ENCODE measurements around the gene EPHA2.

The EPHA2 gene

GRCh38 chr1:16149702-16150488 lies 6.0 kb downstream of the EPHA2 start:
- no peak for DNase-seq (ENCODE audit: low read depth)

- DNase-seq (ENCODE audit: low read depth) = no peak
Observed at GRCh38 chr1:16149146-16149545, 6.7 kb downstream of the EPHA2 start.

- no peak for DNase-seq (ENCODE audit: low read depth)
Observed at GRCh38 chr1:16148329-16149092, 7.4 kb downstream of the EPHA2 start.

GRCh38 chr1:16147156-16147926 lies 8.5 kb downstream of the EPHA2 start:
- DNase-seq (ENCODE audit: low read depth) = no peak

GRCh38 chr1:16146279-16147155 lies 9.4 kb downstream of the EPHA2 start:
- no peak for DNase-seq (ENCODE audit: low read depth)

GRCh38 chr1:16145662-16146278 lies 10.1 kb downstream of the EPHA2 start:
- no peak for DNase-seq (ENCODE audit: low read depth)

GRCh38 chr1:16145030-16145661 lies 10.7 kb downstream of the EPHA2 start:
- no peak for DNase-seq (ENCODE audit: low read depth)

GRCh38 chr1:16144325-16145029 lies 11.4 kb downstream of the EPHA2 start:
- no peak for DNase-seq (ENCODE audit: low read depth)

GRCh38 chr1:16143566-16144324 lies 12.1 kb downstream of the EPHA2 start:
- DNase-seq (ENCODE audit: low read depth) = no peak

- no peak for DNase-seq (ENCODE audit: low read depth)
Observed at GRCh38 chr1:16143005-16143565, 12.8 kb downstream of the EPHA2 start.

GRCh38 chr1:16142383-16142995 lies 13.4 kb downstream of the EPHA2 start:
- no peak for DNase-seq (ENCODE audit: low read depth)

- no peak for DNase-seq (ENCODE audit: low read depth)
Observed at GRCh38 chr1:16141573-16142336, 14.1 kb downstream of the EPHA2 start.

- DNase-seq (ENCODE audit: low read depth) = no peak
Observed at GRCh38 chr1:16140068-16140596, 15.7 kb downstream of the EPHA2 start.

GRCh38 chr1:16139473-16139962 lies 16.4 kb downstream of the EPHA2 start:
- DNase-seq (ENCODE audit: low read depth) = no peak

- DNase-seq (ENCODE audit: low read depth) = no peak
Observed at GRCh38 chr1:16138772-16139221, 17.1 kb downstream of the EPHA2 start.

GRCh38 chr1:16137890-16138467 lies 17.9 kb downstream of the EPHA2 start:
- DNase-seq (ENCODE audit: low read depth) = no peak

GRCh38 chr1:16135501-16135900 lies 20.4 kb downstream of the EPHA2 start:
- no peak for DNase-seq (ENCODE audit: low read depth)
